HFF-Myc (cell line): ENCODE measurements around the gene MRPL10.

Experiments used
- DNase-seq: peaks from one replicate; pipeline ENCODE4 v3.0.0-alpha.2; 2011; ENCODE audit warnings: low read depth; ENCODE audit errors: extremely low read depth
- H3K4me3 ChIP-seq: replicated peaks from 2 replicates; pipeline ENCODE4 v1.5.1; 2011; ENCODE audit warnings: low read depth, mild to moderate bottlenecking, control low read depth, low read length
- CTCF ChIP-seq: IDR thresholded peaks from 2 replicates; pipeline ENCODE4 v1.5.1; 2012; ENCODE audit warnings: mild to moderate bottlenecking, low read depth, low read length, control low read depth; ENCODE audit errors: missing control alignments

Gene MRPL10

GRCh38 chr17:47797797-47798196 is 33.5 kb downstream of the MRPL10 start:
- DNase-seq: no peak
- no peak for TF ChIP-seq CTCF
- no peak overlapping the region for H3K4me3 ChIP-seq

- no peak overlapping the region for H3K4me3 ChIP-seq
- TF ChIP-seq CTCF: no peak
- no peak for DNase-seq
Observed at GRCh38 chr17:47792979-47793378, 38.4 kb downstream of the MRPL10 start.

GRCh38 chr17:47792457-47792856 is 38.9 kb downstream of the MRPL10 start:
- no peak for TF ChIP-seq CTCF
- no peak for DNase-seq
- H3K4me3 ChIP-seq: no peak overlapping the region

- DNase-seq: no peak
- no peak overlapping the region for H3K4me3 ChIP-seq
- no peak for TF ChIP-seq CTCF
Observed at GRCh38 chr17:47791025-47791424, 40.3 kb downstream of the MRPL10 start.

GRCh38 chr17:47789611-47790561 is 41.5 kb downstream of the MRPL10 start:
- DNase-seq: no peak
- peak overlapping the region; percentile 15; the same call in 1 of the 2 replicates for H3K4me3 ChIP-seq

GRCh38 chr17:47785538-47786123 is 45.7 kb downstream of the MRPL10 start:
- H3K4me3 ChIP-seq: no peak overlapping the region
- DNase-seq: no peak
- no peak for TF ChIP-seq CTCF

More at GRCh38 chr17:47789611-47790561, 41.5 kb downstream of the MRPL10 start:
- peak; percentile 41 for TF ChIP-seq CTCF
